HG02840 (cell line): Measurements from ENCODE around the gene TRAFD1.

Source experiments
- ATAC-seq: cut with Tn5 transposase; IDR thresholded peaks from one replicate; pipeline ENCODE4 v1.9.1; 2021; ENCODE audit warnings: mild to moderate bottlenecking, moderate library complexity, moderate number of reproducible peaks; ENCODE audit not compliant: unreplicated experiment, low FRiP score

The TRAFD1 gene

DNA sequence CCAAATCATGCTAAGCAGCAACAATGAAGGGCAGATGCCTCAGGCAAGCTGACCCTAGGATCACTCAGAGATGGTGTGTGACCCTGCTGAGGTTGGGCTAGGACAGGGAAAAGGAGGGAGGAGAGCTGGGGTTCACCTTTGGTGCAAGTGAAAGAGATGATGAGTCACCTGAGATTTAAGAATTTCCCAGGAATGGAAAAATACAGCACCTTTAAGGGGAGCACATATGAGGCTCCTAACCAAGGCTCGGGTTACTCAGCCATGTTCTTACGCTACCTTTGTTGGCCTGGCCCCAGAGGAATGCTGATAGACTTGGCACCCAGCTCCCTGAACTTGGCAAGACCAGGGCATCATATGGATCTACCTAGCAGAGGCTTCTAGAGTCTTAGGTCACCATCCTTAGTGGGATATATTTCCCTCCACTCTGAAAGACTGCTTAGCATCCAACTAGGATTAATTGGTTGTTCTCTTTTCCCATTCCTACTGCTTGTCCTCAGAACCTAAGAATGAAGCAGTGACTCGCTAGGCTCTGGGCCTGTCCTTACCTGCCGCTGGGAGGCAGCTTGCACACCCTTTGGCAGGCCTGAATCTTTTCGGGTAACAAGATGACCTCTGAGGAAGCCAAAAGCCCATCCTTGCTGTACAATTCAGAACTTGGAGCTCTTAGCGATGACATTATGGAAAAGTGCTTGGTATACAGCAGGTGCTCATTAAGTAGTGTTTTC, 12.8 kb upstream of the TRAFD1 start:
- ATAC-seq = no peak

DNA sequence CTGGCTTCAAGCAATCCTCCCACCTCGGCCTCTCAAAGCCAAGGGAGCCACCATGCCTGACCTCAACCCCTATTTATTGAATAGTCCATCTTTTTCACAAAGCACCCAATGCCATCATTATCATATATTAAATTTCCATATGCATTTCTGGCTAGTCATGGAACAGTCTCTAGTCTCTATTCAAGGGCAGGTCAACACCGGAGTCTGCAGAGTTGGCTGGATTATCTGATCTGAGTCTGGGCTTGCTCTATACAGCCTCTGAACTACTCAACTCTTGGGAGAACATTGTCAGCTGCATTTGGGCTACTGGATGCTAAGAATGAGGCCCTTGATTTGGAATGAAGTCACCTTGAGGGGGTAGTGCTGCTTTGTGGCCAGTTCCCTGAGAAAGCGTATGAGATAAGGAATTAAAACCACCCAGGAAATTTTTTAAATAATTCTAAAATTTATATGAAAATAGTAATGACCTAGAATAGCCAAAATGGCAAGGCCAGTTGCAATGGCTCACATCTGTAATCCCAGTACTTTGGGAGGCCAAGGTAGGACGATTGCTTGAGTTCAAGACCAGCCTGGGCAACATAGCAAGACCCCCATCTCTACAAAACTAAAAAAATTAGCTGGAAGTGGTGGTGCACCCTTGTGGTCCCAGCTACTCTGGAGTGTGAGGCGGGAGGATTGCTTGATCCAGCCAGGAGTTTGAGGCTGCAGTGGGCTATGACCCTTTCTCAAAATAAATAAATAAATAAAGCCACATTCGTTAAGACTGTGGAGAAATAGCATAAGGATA, 9.9 kb upstream of the TRAFD1 start:
- ATAC-seq = no peak

DNA sequence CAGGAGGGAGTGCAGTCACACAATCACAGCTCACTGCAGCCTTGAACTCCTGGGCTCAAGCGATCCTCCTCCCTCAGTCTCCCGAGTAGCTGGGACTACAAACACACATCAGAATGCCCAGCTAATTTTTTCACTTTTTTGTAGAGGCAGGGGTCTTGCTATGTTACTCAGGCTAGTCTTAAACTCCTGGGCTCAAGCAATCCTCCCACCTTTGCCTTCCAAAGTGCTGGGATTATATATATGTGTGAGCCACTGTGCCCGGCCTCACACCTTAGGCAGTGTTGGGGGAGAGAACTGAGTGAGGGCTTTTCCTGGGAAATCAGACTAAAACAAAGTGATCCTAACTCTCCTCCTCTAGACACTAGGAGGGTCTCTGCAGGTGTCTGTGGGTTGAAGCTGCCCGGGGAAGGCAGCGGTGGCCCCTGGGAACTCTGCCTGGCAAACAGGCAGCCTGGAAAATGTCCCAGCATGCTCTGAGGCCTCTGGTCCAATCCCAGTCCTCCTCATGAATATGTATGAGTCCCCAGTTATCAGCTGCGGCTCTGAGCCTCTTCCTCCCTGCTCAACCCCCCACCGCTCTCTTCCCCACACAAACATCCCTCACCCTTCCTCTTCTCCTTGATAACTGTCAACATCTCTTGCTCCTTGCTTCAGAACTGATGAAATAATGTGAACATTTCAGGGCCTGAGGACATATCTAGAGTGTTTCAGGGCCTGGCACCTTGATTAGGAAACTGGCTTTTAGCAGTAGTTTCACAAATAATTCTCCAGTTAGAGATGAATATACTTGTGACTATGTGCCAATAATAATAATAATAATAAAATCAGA, 8.9 kb upstream of the TRAFD1 start:
- no peak for ATAC-seq

GRCh38 chr12:112117685-112118084, 7.7 kb upstream of the TRAFD1 start:
- ATAC-seq = no peak

DNA sequence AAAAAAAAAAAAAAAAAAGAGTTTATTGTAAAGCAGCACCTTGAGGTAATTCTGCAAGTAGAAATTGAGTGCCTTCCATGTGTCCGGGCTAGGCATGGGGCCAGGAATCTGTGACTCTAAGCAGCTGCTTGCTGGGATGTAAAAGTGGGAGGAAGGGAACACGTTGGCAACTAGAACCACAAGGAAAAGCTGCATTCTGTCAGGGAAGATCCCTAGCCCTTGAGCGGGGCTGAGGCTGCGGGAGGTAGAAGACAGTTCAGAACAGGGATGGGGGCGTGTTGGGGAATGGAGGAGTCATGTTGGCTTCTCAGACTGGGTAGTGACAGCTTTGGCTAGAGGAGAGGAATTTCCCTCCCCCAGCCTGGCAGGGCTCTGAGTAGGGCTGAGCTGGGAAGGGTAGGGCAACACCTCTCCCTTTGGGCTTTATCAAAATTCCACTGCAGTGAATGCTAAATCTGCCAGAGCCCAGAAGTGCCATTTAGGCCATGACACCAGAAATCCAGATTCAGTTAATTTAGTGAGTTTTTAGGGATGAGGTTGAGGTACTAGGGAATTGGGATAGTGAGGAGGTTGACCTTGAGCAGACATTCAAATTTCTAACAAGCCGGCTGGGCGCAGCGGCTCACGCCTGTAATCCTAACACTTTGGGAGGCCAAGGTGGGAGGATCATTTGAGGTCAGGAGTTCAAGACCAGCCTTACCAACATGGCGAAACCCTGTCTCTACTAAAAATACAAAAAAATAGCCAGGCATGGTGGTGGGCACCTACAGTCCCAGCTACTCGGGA, 3.4 kb upstream of the TRAFD1 start:
- ATAC-seq = no peak

- ATAC-seq = no peak
Observed at GRCh38 chr12:112122823-112123690, 2.3 kb upstream of the TRAFD1 start.

GRCh38 chr12:112124918-112125249, 476 bp upstream of the TRAFD1 start:
- no peak for ATAC-seq

DNA sequence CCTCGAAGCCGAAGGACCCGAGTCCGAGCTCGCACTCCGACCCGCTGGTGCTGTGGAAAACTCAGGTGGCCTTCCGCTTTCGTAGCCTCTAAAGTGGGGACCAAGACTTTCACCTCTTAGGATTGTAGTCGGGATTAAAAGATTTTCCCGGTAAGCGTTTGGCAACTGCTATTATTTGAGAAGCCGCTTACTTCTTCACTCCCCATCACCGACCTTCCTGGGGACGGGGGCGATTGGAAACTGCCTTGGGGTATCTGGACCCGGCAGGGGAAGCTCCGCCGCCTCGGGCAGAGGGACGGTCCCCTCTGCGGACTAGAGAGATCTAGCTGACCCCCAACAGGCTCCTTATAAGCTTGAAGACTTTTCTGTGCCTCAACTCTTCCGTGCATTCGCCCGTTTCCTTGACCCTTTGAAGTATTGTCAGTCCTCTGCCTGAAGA, 659 bp downstream of the TRAFD1 start:
- peak; percentile 1 for ATAC-seq

DNA sequence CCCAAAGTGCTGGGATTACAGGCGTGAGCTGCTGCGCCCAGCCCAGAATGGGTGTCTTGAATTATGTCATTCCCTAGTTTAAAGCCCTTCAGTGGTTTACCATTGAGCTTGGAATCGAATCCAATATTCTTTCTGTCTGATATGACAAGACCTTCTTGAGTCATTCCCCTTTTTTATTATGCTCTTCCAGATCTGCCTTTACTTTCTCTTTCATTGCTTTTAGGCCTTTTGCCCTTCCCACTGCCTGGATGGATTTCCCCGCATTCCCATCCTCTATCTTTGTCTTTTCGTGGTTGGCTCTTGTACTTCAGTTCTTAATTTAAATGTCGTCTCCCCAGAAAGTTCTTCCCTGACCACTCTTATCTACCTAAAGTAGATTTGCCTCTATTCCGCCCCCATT, 1.6 kb downstream of the TRAFD1 start:
- ATAC-seq = no peak

- ATAC-seq = peak; percentile 50
Observed at GRCh38 chr12:112130441-112130998, 5.2 kb downstream of the TRAFD1 start.

GRCh38 chr12:112131686-112132085, 6.3 kb downstream of the TRAFD1 start:
- no peak for ATAC-seq

- ATAC-seq = no peak
Observed at GRCh38 chr12:112133418-112133817, 8.1 kb downstream of the TRAFD1 start.

DNA sequence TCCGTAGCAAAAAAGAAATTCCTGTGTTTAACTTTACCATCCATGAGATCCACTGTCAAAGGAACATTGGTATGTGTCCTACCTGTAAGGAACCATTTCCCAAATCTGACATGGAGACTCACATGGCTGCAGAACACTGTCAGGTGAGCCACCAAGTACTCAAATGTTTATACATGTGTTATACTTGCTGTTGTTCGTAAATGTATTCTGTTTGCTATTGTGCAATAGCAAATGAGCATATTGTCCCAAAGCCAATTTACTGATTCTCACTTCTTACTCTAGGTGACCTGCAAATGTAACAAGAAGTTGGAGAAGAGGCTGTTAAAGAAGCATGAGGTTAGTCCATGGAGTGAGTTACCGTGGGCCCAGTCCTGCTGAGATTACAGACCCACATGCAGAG, 9.4 kb downstream of the TRAFD1 start:
- no peak for ATAC-seq

DNA sequence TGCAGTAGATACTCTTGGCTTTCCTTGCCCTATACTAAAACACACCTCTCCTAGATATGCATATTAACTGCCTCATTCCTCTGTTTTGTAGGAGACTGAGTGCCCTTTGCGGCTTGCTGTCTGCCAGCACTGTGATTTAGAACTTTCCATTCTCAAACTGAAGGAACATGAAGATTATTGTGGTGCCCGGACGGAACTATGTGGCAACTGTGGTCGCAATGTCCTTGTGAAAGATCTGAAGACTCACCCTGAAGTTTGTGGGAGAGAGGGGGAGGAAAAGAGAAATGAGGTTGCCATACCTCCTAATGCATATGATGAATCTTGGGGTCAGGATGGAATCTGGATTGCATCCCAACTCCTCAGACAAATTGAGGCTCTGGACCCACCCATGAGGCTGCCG, 15.4 kb downstream of the TRAFD1 start:
- no peak for ATAC-seq

DNA sequence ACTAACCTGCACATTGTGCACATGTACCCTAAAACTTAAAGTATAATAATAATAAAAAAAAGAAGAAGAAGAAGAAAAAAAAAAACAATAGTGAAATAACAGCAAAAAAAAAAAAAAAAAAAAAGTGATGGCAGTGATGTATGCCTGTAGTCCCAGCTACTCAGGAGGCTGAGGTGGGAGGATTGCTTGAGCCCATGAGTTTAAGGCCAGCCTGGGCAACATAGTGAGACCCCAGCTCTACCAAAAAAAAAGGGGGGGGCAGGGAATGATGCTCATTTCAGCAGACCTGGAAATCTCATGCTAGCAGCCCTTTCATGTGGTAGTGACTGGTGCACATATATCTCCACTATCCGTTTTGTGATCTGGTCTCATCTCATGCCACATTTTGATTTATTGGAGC, 20.8 kb downstream of the TRAFD1 start:
- no peak for ATAC-seq

DNA sequence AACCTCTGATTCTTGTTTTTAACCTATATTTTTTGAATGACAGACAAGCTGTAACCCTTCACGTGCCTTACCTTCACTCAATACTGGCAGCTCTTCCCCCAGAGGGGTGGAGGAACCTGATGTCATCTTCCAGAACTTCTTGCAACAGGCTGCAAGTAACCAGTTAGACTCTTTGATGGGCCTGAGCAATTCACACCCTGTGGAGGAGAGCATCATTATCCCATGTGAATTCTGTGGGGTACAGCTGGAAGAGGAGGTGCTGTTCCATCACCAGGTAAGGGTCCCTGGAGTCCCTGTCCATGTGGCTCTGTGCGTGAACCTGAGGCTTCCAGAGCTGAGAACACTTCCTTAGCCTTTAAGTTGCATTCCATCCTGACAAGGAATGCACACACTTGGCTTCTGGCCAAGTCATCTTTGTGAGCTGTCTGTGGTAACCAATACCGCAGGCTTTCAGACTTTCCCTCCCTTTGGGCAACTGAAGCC, 22.7 kb downstream of the TRAFD1 start:
- ATAC-seq = no peak

DNA sequence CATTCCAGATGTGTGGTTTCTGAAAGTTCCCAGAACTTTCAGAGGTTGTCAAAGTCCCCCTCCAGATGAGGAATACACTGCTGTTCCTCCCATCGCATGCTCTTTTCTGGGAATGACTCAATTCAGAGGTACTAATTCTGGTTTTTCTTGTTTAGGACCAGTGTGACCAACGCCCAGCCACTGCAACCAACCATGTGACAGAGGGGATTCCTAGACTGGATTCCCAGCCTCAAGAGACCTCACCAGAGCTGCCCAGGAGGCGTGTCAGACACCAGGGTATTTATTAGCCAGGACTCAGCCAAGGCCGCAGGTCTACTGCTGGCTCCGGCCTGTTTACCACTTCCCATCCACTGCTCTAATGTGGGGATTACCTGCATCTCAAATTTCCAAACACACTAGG, 24.2 kb downstream of the TRAFD1 start:
- ATAC-seq = no peak

DNA sequence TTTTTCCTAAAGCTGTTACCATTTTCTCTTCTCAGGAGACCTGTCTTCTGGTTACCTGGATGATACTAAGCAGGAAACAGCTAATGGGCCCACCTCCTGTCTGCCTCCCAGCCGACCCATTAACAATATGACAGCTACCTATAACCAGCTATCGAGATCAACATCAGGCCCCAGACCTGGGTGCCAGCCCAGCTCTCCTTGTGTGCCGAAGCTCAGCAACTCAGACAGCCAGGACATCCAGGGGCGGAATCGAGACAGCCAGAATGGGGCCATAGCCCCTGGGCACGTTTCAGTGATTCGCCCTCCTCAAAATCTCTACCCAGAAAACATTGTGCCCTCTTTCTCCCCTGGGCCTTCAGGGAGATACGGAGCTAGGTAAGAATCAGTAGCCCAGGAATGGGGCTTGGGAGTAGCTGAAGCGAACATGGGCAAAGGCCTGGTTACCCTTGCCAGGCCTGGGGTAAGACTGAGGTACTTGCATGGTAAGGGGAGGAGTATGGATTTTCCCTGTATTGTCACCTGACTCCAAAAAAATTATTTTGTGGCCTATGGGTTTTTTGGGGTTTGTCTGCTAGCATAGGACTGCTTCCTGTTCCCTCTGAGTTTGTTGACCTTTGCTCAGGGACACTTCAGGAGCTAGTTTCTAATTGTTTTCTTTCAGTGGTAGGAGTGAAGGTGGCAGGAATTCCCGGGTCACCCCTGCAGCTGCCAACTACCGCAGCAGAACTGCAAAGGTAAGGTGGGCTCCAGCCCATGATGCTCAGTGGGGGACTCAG, 26.6 kb downstream of the TRAFD1 start:
- no peak for ATAC-seq
